ENCODE results near the gene AOAH.

The AOAH gene

DNA sequence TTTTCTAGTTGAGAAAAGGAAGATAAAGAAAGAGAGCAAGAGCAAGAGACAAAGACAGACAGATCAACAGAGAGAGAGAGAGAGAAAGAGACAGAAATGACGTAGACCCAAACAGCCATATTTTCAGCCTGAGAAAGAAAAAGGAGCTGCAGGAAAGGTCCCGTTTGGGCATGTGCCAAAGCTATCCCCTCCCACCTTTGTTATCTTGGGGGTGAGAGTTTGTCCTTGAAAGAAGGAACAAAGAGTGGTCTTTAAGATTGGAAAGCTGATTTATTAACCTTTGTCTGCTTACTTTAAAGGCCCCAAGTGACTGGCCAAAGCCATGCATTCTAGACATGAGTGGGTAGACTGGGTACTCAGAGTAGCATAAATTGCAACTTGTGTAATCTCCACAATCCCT lies 98.2 kb downstream of the AOAH start:
- DNase-seq: no peak

DNA sequence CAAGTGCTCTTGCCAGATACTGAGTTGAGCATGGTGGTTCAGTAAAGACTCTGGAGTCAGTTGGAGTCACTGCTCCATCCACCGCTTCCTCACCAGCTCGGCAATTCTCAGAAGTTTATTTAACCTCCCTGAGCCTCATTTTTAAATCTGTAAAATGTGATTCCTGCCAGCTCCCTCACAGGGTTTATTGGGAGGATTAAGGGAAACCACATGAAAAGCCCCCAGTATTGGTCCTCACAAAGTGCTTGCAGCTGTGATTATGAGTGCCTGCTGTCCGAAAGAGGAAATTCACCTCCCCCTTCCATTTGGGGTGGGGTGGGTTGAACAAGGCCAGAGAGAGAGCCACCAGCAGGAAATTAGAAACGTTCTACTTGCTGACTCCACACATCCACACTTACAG lies 99.0 kb downstream of the AOAH start:
- DNase-seq: no peak

DNA sequence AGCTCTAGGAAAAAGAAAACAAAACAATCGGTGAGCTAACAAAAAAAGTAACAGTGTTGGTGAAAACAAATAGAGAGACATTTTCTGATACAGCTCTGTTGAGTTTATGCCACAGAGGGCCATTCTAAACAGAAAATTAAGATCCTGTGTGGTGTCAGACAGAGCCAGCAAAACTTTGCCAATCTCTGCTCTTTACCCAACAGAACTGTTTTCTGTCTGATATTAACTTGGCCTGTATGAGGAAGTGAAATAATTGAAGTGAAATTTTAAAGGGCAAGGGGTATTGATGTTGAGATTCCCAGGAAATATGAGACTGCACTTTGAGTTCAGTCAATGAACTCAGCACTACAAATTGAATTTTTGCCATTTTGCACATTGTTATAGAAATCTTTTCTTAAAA lies 101.0 kb downstream of the AOAH start:
- DNase-seq: peak; percentile 69

DNA sequence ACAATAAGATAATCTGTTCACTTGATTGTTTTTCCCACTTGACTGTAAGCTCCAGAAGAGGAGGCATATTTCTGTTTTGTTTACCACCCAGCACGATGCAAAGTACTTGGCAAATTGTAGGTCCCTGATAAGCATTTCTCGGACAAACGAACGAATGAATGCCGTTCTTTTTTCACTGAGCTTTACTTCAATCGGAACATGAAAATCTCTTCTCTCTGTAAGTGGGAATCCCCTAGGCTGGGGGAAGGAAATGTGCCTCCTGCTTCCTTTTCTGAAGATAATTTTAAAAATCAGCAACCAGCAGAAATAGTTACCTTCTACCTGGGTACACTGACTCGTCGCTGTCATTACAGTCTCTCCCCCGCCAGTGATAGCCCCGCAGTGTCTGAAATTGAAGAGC lies 102.9 kb downstream of the AOAH start:
- DNase-seq: no peak

DNA sequence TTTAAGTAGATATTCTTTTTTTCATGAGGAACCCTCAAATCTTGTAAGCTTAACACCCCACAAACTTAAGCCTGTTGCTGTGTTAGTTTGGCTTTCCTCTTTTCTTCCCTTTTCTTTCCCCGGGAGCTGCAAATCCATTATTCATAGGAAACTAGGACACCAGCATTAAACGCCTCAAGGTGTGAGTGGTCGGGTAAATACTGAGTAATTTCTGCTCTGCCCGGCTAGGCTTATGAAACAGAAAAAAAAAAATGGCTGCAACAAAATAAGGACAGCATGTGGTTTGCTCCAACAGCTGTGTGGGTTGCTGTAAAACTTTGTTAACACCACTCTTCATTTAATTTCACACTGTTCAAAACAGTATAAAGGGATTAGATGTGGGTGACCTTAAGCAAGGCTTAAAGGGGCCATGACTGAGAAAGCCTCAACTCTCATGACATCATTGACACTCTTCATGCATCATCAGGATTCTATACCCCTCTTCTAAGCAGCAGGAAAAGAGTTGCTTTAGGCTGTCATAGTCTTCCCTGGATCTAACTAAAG lies 104.1 kb downstream of the AOAH start:
- no peak for DNase-seq

DNA sequence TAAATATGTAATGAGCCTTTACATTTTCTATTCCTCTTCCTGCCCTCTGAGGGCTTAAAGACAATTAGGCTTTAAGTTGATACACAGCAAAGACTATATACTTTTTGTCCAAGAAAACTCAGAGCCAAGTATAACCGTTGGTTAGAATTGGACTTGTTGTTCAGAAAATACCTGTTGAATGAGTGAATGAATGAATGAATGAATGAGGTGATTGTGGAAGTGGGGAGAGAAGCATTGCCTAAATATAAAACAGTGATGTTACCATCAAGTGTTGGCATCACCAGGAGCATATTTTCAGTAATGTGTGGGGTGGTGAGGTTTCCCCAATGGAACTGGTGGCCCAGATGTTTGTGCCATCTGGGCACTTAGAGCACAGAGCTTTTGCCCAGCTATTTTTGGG lies 106.9 kb downstream of the AOAH start:
- no peak for DNase-seq

DNA sequence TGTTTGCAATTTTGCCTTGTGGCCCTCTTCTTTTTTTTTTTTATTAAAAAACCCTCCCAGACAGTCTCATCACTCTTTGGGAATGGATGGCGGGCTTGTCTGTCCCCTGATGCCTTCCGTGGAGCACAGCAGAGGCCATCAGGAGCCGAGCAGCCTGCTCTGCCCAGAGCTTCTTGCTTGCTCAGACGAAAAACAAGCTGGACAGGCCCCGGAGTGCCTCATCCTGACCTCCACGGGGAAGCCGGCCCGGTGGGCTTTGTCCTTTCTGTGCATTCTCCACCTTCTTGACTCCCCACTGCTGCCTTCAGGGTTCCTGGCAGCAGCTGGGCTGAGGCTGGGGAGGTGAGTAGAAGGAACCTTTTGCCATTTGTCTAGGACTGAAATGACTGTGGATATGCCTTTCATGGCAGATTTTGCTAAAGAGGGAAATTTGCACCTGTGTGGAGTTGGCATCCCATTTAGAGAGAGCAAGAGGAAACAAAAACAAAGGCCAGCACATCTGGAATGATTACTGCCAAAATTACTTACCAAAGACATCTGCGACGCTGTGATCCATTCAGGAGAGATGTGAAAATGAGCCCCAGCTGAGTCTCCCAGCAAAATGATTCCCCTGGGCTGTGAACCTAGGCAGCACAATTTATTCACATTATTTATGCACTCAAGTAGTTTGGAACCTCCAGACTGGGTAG lies 108.3 kb downstream of the AOAH start:
- DNase-seq: no peak

DNA sequence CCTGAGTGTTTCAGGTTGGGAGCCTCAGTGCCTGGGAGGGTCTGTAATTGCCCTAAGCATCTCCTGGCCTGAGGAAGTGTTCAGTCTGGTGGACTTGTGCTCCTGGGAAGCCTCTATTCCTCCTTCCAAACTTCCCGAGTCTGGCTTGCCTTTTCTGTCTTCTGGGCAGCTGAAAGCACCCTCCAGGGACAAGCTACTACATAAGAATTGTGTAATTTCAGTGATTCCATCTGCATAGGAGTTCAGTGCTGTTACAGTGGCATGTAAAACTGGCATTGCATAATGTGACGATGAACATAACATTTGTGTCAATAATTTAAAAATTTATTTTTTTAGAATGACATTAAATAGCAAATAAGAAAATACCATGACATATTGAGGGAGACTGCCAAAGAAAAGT lies 109.3 kb downstream of the AOAH start:
- no peak for DNase-seq

DNA sequence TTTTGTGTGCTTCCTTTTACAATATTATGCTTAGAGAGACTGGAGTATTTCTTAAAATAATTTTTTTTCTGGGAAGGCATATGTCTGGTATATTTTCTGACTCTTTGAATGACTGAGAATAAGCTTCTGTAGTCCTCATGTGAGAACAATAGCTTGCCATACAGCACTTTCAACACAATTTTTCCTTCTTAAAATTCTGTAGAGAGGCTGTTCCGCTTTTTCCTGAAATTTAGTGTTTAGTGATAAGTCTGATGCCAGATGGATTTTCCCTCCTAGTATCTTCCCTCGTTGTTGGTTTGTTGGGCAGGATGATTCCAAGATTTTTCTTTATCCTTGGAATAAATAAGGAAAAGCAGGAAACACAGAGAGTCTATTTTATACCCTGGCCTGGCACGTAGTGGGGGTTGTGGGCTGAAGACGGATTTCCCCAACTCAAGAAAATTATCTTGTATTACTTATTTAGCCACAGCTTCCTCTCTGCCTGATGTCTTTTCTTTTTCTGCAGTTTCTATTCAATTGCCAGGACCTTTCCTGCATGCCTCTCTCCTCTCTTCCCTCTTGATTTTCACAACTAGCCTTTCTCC lies 111.2 kb downstream of the AOAH start:
- peak; percentile 47 for DNase-seq

DNA sequence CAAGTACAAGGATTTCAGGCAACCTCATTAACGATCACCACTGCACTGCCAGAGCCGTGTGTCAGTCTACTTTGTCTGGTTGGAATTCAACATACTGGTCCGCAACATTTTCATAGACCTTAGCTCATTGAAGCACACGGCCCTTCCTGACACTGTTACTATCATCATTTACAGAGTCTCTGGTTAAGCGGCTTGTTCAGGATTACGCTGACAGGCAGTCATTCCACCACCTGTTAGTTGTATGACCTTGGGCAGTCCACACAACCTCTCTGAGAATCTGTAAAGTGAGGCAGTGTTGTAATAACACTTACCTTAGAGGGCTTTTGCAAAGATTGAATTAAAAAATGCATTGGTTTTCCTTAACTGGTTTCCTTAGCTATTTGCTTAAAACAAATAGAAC lies 112.6 kb downstream of the AOAH start:
- DNase-seq: no peak

DNA sequence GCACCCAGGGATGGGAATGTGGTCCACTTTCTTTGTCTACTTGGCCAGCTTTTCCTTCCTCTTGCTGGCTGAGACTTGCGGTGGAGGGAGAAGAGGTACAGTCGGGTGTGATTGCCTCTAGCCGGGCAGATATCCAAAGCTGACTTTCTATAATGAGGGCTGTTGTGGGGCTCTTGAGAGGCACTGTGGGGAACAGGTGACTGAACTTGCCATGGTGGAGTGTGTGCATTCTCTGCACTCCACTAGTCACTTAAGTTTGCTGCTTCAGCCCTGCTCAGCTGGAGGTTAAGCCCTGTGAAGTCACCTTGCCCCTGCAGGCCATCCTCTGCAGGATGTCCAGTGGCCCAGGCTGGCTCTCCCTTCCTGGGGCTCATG lies 116.6 kb downstream of the AOAH start:
- no peak for DNase-seq

DNA sequence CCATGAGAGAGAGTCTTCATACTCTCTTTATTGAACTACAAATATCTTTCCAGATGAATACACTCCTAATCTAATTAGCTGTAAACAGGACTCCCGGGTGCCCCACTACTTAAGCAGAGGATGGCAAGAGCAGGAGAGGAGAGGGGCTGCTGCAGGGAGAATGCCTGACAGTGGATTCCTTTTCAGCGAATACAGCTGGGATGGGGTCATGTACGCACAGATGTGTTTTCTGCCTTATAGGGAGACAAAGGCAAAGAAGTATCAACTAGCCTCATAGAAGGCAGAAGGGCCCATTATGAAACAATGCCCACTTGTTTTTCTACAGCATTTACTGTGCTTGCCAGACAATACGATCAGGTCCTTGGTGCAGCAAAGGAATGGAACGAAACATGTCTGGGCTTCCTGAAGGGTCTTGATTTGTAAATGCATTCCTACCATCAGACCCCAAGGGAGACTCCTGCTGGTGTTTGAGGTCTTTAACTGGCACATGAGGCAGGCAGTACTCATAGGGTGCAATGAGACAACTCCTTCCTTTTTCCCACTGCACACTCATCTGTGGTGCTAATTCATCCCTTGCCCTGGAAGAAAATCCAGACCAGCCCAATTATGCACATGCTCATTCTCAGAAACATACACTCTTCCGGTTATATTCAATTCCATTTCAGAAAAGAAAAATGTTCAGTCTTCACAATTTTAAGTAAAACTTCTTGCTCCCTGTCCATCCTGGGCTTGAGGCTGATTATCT lies 117.1 kb downstream of the AOAH start:
- DNase-seq: no peak

DNA sequence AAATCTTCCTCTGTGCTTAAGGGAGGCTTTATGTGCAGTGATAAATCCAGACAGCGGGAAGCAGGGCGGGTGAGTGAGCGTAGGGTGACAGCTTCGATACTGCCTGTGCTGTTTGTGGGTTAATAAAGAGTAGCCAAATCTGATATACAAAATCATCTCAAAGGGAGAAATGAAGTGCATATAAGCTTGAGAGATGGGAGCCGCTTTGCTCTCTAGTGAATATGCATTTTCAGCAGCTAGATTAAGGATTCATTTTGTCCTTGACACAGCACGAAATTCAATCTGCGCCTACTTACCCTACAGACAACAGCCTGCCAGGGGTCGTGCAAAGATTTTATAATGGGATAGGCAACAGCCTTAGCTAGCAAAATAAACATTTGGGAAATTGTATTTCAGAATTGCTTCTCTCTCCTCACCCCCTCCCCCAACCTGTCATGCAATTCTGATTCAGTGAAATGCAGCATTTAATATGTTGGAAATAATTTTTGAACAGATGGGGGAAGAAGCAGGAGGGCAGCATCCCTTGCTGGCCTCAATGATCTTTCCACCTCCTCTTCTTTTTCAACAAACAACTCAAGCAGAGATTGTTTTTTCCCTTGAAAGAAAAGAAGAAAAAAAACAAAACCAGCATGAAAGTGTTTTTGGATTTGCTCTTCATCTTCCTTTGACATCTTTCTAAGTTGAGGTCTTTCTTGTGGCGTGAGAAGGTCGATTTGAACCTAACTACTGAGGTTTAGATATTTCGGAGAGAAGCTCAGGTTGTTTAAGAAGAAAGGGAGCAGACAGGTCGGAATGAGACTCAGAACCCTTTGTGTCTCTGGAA lies 117.9 kb downstream of the AOAH start:
- DNase-seq: no peak

DNA sequence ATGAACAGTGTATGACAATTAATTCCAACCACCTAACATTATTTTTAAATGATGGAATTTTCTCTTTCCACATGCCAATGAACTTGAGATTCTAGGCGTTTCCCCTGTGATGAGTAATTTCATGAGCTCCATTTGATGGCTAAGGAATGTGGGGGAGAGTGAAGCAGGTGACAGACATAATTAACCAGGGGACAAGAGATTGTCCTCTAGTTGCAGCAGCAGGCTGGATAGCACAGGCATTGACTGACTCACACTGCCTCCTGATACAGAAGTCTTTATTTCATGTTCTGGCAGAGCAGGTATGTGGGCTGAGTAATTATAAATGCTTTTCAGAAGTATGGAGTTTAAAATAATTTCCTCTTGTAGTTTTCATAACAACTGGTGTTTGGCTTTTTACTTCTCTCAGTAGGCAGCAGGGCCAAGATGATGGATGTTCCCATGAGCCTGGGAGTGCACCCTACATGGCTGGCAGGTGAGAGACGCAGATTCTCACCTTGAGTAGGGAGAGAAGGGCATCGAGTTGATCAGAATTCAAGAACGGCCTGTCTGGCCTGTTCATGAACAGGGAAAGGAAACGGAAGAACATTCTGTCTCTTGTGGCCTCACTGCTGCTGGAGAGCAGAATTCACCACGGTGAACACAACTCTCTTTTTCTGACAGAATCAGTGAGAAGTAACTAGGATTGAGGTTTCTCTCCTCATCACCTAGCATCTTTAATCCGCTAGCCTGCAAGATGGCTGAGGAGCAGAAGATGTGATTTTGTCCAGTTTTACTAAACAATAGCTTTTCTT lies 118.8 kb downstream of the AOAH start:
- DNase-seq: no peak

DNA sequence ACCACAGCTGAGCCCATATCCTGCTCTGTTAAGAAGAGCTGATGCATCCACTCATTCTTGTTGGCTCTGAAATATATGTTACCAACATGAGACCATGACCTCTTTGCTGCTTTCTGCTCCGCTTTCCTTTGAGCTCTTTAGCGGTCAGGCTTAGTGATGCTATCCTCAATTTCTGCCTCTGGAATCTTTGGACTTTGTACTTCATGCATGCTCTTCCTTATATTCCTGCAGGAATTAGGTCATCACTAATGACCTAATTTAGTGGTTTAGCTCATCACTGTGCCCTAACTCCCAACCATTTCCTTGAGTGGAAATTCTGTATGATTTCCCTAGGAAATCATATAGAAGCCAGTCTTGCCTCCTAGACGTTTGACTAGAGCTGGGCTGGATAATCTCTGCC lies 119.5 kb downstream of the AOAH start:
- DNase-seq: no peak

DNA sequence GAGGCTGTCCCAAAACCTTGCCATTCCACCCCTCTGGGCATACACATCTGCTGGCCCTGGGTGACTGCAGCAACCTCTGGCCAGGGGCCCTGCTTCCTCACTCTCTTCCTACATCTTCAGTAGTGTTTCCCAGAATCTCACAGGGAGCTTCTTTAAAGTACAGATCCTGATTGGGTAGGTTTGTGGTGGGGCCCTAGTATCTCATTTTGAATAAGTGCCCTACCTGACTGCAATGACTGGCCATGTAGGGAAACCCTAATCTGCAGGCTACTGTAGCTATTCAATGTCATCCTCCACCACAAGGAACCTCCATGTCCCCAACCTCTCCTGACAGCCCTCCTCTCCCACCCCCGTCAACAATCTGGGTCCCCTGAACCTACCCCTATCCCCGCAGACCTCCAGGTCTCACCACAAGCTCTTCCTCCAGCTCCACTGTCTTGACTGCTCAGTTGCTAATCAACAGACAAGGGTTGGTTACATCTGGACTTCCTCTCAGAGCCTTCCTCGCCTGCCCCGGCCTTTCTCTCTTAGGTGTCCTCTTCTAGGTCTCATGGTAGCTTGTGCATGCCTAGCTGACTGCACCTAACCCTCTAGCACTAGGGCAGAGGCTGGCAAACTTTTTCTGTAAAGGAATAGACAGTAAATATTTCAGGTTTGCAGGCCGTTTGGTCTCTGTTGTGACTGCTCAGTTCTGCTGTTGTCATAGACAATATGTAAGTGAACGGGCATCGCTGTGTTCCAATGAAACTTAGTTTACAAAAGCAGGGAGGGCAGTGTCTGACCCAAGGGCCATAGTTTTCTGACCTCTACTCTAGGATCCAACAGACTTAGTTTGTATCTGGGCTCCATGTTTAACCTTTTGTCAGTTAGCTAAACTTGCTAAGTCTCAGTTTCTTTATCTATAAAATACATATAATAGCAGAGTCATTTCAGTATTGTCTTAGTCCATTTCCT lies 121.1 kb downstream of the AOAH start:
- DNase-seq: no peak

DNA sequence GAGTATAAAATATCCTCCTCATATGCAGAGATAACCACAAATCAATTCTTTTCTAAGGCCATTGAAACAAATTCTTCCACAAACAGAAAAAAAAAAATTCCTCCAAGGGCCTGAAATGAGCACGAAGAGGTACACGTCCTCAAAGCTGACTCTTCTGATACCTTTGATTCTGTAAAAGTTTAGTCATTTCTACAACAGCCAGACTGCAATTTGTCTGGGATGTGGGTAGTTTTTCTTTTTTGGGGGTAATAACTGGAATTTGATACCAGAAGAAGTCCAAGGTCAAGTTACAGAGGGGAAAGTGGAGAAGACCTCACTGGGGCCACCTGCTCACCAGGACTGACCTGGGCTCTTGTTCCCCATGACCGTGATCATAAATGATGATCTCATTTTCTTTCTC lies 121.8 kb downstream of the AOAH start:
- DNase-seq: no peak

DNA sequence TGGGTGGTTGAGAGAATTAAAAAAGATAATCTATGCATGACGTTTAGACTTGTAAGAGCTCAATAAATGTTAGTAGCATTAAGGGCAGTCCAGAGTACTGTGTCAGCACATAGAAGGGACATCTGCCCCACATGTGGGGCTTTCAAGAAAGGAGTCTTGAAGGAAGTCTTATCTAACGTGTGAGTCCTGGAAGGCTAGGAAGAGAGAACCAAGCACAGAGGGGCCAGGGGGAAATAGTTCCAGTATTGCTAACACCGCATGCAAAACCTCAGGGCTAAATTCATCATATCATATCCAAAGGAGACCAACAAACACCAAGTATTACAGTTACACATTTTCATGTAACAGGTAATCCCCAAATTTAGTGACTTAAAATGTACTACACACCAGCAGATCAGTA lies 122.7 kb downstream of the AOAH start:
- DNase-seq: no peak

DNA sequence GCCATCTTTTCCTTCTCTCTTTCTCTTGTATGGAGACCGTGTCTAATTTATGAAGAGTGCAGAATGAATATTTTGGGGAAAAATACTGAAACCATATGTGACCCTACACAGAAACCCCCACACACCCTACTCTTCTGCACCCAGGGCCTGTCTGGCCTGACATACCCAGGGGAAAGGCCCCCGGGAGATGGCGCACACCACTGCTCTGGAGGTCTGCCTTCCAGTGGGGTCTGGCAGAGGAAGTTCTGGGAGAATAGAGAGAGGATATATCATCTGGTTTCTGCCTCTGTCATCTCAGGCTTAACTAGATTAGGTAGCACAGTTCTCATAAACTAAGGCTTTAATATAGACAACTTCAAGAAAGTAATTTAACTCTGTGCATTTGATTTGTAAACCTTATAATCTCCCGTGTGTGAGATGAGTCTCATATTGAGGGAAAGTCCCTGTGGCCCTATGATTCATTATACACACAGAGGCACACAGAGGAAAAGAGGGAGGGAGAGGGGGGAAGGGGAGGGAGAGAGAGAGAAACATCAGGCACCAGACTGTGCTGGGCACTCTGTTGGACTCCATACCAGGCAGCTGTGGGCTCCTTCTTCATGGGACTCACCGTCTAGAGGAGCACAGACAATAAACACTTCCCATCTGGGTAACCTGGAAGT lies 123.3 kb downstream of the AOAH start:
- DNase-seq: peak; percentile 51

DNA sequence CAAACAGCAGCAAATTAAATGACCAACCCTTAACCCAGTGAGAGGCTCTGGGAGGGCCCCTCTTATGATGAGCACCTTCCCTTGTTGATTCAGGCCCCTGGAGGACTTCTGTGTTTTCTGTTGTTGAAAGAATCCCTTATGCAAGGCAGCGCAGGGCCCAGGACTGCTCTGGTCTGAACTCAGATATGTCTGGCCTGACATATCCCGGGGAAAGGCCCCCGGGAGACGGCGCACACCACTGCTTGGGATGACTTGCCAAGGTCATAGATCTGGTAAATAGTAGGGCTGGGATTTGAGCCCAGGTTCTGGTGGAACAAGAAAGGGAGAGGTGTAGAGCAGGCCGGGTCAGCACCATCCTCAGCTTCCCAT lies 124.0 kb downstream of the AOAH start:
- DNase-seq: peak; percentile 26
